Fibroblast of lung (primary cell): ENCODE data around the gene ADCY2. TPM values are rescaled to one million over a fixed set of nuclear protein-coding genes. Genes with fewer than 3 reads are reported as not detected.

Source experiments
- DNase-seq, 2 donors: peaks; one replicate each; pipeline versions ENCODE4 v3.0.0 to v3.0.0-alpha.2; 2010; ENCODE audit warnings: low read depth in 2 of 2
- H2AFZ ChIP-seq: 2 replicates; pipeline ENCODE4 v1.5.1; 2012; ENCODE audit warnings: low read length, control low read depth, inconsistent platforms
- H3K27ac ChIP-seq: 2 replicates; pipeline ENCODE4 v1.5.1; 2011; ENCODE audit warnings: low read length, control low read depth; ENCODE audit not compliant: insufficient read depth
- H3K27me3 ChIP-seq: 2 replicates; pipeline ENCODE4 v1.5.1; 2011; ENCODE audit warnings: mild to moderate bottlenecking, low read length; ENCODE audit not compliant: control insufficient read depth, insufficient read depth
- H3K36me3 ChIP-seq: 2 replicates; pipeline ENCODE4 v1.5.1; 2011; ENCODE audit warnings: low read length; ENCODE audit not compliant: control insufficient read depth, insufficient read depth
- H3K4me1 ChIP-seq: 2 replicates; pipeline ENCODE4 v1.5.1; 2011; ENCODE audit warnings: low read length; ENCODE audit not compliant: control insufficient read depth, insufficient read depth; ENCODE audit errors: extremely low read depth
- H3K4me2 ChIP-seq: 2 replicates; pipeline ENCODE4 v1.5.1; 2011; ENCODE audit warnings: low read length, control low read depth; ENCODE audit not compliant: insufficient read depth; ENCODE audit errors: extremely low read depth
- H3K4me3 ChIP-seq, 4 experiments: fragments of 200-600 bp in 1 of 4; sonication (generic) in 1 of 4; replicated peaks in 1 of 4; 2 replicates each; pipeline ENCODE4 v1.5.1; 2011 to 2016; ENCODE audit warnings: low read length in 4 of 4, low read depth in 3 of 4, mild to moderate bottlenecking in 3 of 4, control low read depth in 2 of 4, inconsistent platforms in 1 of 4, mixed read lengths in 1 of 4; ENCODE audit not compliant: insufficient read depth in 1 of 4; ENCODE audit errors: control extremely low read depth in 1 of 4
- H3K79me2 ChIP-seq: 2 replicates; pipeline ENCODE4 v1.5.1; 2012; ENCODE audit warnings: mild to moderate bottlenecking, low read length, inconsistent platforms; ENCODE audit not compliant: control insufficient read depth, insufficient read depth
- H3K9ac ChIP-seq: 2 replicates; pipeline ENCODE4 v1.5.1; 2011; ENCODE audit warnings: mild to moderate bottlenecking, low read length, control low read depth; ENCODE audit not compliant: insufficient read depth
- H3K9me3 ChIP-seq: 2 replicates; pipeline ENCODE4 v1.5.1; 2012; ENCODE audit warnings: low read depth, low read length; ENCODE audit not compliant: control insufficient read depth, insufficient read depth
- H4K20me1 ChIP-seq: 2 replicates; pipeline ENCODE4 v1.5.1; 2011; ENCODE audit warnings: low read length; ENCODE audit not compliant: control insufficient read depth, insufficient read depth; ENCODE audit errors: extremely low read depth
- CTCF ChIP-seq, 2 donors: IDR thresholded peaks in 1 of 2; conservative IDR thresholded peaks in 1 of 2; 1 replicate in 1 of 2; 2 replicates in 1 of 2; pipeline ENCODE4 v1.5.1; 2011 to 2012; ENCODE audit warnings: low read length in 2 of 2, control low read depth in 1 of 2, inconsistent platforms in 1 of 2, low read depth in 1 of 2, mild to moderate bottlenecking in 1 of 2
- EZH2 ChIP-seq: IDR thresholded peaks from 2 replicates; pipeline ENCODE4 v1.5.1; 2012; ENCODE audit warnings: low read length, control low read depth, mild to moderate bottlenecking; ENCODE audit errors: missing control alignments
- polyA plus RNA-seq, 2 donors: library from polyadenylated mRNA; depleted of rRNA in 1 of 2; stranded (reverse) in 1 of 2; unstranded in 1 of 2; fragments of >200 nt; gene quantifications; 2 replicates each; pipeline ENCODE4 v1.2.1, GENCODE V29; 2011 to 2012; ENCODE audit warnings: missing spikeins in 1 of 2
- total RNA-seq: library from RNA; depleted of rRNA; stranded (reverse); fragments of >200 nt; gene quantifications from 2 replicates; pipeline ENCODE4 v1.2.1, GENCODE V29; 2014

The ADCY2 gene
- total and polyA plus RNA-seq, 2 donors (not counting 1 experiment from before 2014, with no cell fraction given) = under 0.01 to 0.05 TPM

- H2AFZ ChIP-seq = no peak overlapping the region
Measured at GRCh38 chr5:7811715-7812114, 415.8 kb downstream of the ADCY2 start.

GRCh38 chr5:7813007-7813406 is 417.1 kb downstream of the ADCY2 start:
- Histone ChIP-seq H4K20me1 (no peaks in the 10 kb centered on the region), H3K36me3 (no peaks in the 10 kb centered on the region), H3K9ac (no peak overlapping the region), H3K4me3 (no peak overlapping the region), H3K9me3 (no peaks in the 10 kb centered on the region), H3K27ac (no peak overlapping the region), H3K4me2 (no peak overlapping the region), H3K27me3 (no peaks in the 10 kb centered on the region), H3K4me1 (no peaks in the 10 kb centered on the region), H2AFZ (no peak overlapping the region), H3K79me2 (no peaks in the 10 kb centered on the region)
- TF ChIP-seq EZH2 (no peak), CTCF (conservative IDR thresholded peaks at IDR 0.05 in 1 of 2, IDR thresholded peaks at IDR 0.05 in 1 of 2; ENCODE audit: low read depth in 1 of 2, low read length in 2 of 2) (no peak)
- no peak for DNase-seq

More at GRCh38 chr5:7811715-7812114, 415.8 kb downstream of the ADCY2 start:
- H3K79me2 ChIP-seq = no peaks in the 10 kb centered on the region
- H3K4me2 ChIP-seq = no peak overlapping the region
- H3K27ac ChIP-seq = no peak overlapping the region
- no peaks in the 10 kb centered on the region for H3K9me3 ChIP-seq
- H3K4me3 ChIP-seq = no peak overlapping the region
- H4K20me1 ChIP-seq = no peaks in the 10 kb centered on the region
- H3K27me3 ChIP-seq = no peaks in the 10 kb centered on the region
- H3K9ac ChIP-seq = no peak overlapping the region
- no peaks in the 10 kb centered on the region for H3K4me1 ChIP-seq
- DNase-seq = peak in 1 of 2 donors; percentile 5
- no peaks in the 10 kb centered on the region for H3K36me3 ChIP-seq
- TF ChIP-seq CTCF (conservative IDR thresholded peaks at IDR 0.05 in 1 of 2, IDR thresholded peaks at IDR 0.05 in 1 of 2; ENCODE audit: low read depth in 1 of 2, low read length in 2 of 2) (no peak), EZH2 (no peak)

GRCh38 chr5:7813576-7813975 is 417.6 kb downstream of the ADCY2 start:
- no peak overlapping the region for H3K4me3 ChIP-seq
- H4K20me1 ChIP-seq = no peaks in the 10 kb centered on the region
- TF ChIP-seq EZH2 = no peak
- no peak for TF ChIP-seq CTCF (conservative IDR thresholded peaks at IDR 0.05 in 1 of 2, IDR thresholded peaks at IDR 0.05 in 1 of 2; ENCODE audit: low read depth in 1 of 2, low read length in 2 of 2)
- DNase-seq = no peak
- no peaks in the 10 kb centered on the region for H3K4me1 ChIP-seq
- no peaks in the 10 kb centered on the region for H3K79me2 ChIP-seq
- no peaks in the 10 kb centered on the region for H3K36me3 ChIP-seq
- no peak overlapping the region for H3K27ac ChIP-seq
- no peak overlapping the region for H2AFZ ChIP-seq
- H3K4me2 ChIP-seq = no peak overlapping the region
- H3K9me3 ChIP-seq = no peaks in the 10 kb centered on the region
- H3K27me3 ChIP-seq = no peaks in the 10 kb centered on the region
- no peak overlapping the region for H3K9ac ChIP-seq
